ENCODE results near the gene RRBP1.
A peak's percentile ranks its signal among the peaks of the same experiment; 100 is the strongest.
"Not testable (repeated sequence)": the region's sequence is repeated elsewhere in the genome, so short reads cannot be mapped to it uniquely, and the experiment has no call there.

RRBP1 gene

GRCh38 chr20:17709361-17710293 is 27.6 kb upstream of the RRBP1 start:
- no peak for DNase-seq

- DNase-seq = no peak
Measured at GRCh38 chr20:17708675-17709360, 26.8 kb upstream of the RRBP1 start.

- not testable (repeated sequence) for DNase-seq
Measured at GRCh38 chr20:17707951-17708350, 25.9 kb upstream of the RRBP1 start.

GRCh38 chr20:17706632-17707031 is 24.6 kb upstream of the RRBP1 start:
- DNase-seq = no peak

DNA sequence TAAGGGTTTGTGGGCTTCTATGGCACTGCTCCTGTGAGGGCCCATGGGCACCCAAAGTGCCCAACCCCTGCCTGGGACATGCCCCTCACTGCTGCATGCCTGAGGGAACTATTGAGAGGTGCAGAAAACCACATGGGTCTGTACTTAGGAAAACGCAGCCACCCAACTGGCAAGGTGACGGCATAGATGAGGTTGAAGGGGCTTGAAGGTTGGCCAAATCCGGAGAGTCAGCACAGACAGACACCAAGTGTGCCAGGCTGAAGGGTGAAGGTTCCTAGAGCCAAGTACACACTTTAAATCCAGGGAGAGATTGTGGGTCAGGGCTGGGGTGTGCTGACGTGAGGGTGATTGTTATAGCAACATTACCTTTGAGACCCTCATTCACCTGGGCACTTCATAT is 23.9 kb upstream of the RRBP1 start:
- DNase-seq = no peak

- DNase-seq = no peak
Measured at GRCh38 chr20:17704589-17705317, 22.7 kb upstream of the RRBP1 start.

- DNase-seq = no peak
Measured at GRCh38 chr20:17701826-17702225, 19.8 kb upstream of the RRBP1 start.

GRCh38 chr20:17700637-17701036 is 18.6 kb upstream of the RRBP1 start:
- DNase-seq = no peak

DNA sequence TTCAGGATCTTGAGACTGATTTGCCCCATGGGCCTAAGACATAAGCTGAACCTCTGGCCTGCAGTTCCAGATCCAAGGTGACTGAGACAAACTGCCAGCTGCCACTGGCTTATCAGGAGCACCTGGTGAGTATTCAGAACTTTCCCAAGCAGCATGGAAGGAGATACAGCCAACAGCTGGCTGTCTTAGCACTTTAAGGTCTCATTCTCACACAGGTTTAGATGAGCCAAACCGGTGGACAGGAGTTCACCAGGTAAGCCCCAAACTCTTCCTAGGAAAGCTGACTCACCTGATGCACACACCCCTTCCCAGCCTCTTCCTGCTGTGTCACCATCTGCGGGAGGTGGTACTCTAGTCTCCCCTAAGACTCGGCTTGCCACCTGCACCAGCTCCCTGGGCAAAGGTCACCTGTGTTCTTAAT is 17.9 kb upstream of the RRBP1 start, which contains the start of gene BANF2:
Gene BANF2, plus strand, starts transcription at position 36 of the 421 bp plus-strand sequence. CDS start 25,060 bp downstream, outside the sequence.
- DNase-seq = no peak

DNA sequence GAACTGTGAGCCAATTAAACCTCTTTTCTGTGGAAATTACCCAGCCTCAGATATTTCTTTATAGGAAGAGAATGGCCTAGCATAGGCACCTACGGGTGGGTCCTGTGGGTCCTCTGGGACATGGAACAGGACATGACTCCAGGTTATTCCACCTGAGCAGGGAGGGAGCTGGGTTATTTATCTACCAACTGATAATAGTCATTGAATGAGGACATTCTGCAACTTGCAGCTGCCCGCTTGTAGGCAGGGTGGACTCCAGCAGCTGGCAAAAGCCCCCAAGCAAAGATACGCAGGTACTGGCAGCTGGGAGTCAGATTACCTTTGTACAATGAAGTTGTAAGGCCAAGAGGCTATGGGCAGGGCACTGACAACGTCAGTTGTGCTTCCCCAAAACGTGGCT is 16.3 kb upstream of the RRBP1 start:
- DNase-seq = no peak

- DNase-seq = no peak
Measured at GRCh38 chr20:17697171-17697570, 15.1 kb upstream of the RRBP1 start.

GRCh38 chr20:17696287-17696686 is 14.2 kb upstream of the RRBP1 start:
- no peak for DNase-seq

DNA sequence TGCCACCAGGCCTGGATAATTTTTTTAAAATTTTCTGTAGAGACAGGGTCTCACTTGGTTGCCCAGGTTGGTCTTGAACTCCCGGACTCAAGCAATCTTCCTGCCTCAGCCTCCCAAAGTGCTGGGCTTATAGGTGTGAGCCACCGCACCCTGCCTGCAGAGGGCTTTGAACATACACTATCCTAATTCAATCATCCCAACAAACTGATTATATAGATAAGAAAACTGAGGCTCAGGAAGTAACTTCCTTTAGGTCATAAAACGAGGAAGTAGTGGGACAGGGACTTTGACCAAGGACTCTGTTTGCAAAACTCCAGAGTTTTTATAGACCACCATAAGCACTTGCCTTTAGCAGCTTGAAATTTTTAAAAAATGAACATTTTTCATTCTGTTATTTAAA is 12.7 kb upstream of the RRBP1 start:
- DNase-seq = peak in 1 of 4 experiments; percentile 8

DNA sequence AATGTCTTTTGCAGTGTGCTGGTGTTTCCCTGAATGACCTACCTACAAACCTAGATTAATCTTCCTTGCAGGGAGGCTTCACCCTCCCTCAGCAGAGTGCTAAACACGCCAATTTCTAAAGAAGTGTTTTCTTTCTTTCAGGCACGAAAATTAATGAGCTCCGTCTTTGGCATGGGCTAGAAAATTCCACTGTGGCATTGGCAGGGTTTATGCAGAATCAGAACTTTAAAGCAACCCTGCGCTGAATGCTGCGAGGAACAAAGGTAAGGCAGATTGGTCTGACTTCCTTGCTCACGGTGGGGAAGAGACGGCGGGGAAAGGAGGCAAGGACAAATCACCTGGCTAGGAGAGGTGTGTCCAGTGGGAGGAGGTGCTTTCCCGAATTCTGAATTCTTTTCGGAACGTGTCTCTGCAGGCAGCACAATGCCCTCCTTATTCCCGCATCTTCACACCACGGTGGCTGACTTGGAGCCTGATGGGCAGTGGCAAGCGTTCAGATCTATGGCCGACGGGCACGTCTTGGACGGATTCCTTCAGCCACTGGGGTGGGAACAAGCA is 11.5 kb upstream of the RRBP1 start:
- no peak for DNase-seq

GRCh38 chr20:17691758-17692157 is 9.7 kb upstream of the RRBP1 start:
- peak in 1 of 4 experiments; percentile 23 for DNase-seq

- DNase-seq = no peak
Measured at GRCh38 chr20:17690144-17690543, 8.1 kb upstream of the RRBP1 start.

- DNase-seq = peak in 3 of 4 experiments; percentile 18 to 46 (median 40)
Measured at GRCh38 chr20:17688965-17689364, 6.9 kb upstream of the RRBP1 start.

- no peak for DNase-seq
Measured at GRCh38 chr20:17687800-17688199, 5.8 kb upstream of the RRBP1 start.

- DNase-seq = no peak
Measured at GRCh38 chr20:17685168-17685567, 3.1 kb upstream of the RRBP1 start.

DNA sequence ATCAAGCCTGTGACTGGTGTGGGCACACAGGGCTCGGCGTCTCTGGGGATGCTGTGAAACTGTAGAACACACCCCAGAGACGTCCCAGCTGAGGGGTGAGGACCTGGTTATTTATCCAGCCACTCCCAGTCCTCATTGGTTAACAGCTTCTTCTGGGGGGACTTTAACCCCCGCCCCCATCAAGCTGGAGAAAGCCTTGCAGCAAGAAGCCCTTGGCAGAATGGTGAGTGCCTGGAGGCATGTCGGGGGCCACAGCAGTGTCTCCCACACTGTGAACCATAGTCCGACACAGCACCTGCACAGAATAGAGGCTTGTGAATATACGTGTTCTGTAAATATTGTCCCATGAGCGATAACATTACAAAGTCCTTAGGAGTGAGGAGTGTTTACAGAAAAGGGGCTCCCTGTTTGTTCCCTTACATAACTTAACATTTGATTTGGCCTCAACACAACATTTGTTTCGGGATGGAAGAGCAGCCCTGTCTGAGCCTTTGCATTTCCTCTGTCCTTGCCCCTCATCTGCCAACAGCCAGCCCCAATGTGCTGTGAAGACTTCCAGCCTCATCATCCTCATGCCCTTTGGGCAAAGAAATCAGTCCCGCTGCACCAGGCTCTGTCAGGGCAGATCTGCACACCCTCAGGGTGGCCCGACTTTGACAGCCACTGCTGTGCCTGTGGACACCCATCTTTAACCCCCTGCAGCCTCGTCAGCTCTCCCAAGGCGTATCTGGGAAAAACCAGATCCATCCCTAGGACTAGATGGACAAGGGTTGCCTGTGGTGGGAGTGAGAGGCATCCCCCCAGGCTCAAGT is 2.2 kb upstream of the RRBP1 start:
- DNase-seq = no peak

DNA sequence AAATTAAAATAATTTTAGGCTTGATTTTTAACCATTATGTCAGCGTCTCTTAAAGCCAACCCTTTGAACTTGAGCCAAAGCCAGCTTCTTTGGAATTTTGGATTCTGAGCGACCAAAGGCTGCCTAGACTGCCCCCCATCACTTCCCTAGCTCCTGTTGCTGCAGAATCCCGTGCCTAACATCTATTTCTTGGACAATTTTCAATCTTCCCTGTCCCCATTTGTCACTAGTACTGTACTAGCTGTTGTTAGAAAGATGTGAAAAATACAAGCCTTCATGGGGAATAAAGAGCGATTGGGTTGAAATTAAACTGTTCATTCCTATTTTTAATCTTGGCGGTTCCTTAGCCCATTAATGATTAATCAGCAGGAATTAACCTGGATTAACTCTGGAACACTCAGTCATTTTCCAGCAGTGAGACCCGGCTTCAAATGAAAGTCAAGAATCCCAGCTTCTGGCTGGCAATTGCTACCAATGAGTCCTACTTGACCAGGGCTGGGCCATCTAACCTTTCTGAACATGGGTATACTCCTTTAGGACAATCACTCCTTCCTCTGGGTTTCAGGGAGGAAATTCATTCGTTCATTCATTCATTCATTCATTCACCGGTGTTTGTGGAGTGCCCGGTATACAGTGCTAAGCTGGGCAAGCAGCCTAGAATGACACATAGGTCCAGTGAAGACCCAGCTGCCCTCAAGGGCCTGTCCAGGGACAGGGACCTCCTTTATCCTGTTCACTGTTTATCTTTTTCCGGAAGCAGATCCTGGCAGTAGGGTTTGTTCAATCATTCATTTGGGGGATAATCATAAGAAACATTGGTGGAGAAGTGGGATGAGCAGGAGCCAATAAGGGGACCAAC is 1.4 kb upstream of the RRBP1 start:
- DNase-seq = no peak

Measured in suppressor macrophage (primary cell).